HG03521 (cell line): ENCODE results near the gene ADIPOQ.
"Not testable (repeated sequence)": the region's sequence is repeated elsewhere in the genome, so short reads cannot be mapped to it uniquely, and the experiment has no call there.

ENCODE experiments used
- ATAC-seq: cut with Tn5 transposase; IDR thresholded peaks from one replicate; pipeline ENCODE4 v1.9.1; 2021; ENCODE audit warnings: mild to moderate bottlenecking, moderate library complexity; ENCODE audit not compliant: unreplicated experiment

The ADIPOQ gene

GRCh38 chr3:186826410-186826975, 16.0 kb upstream of the ADIPOQ start:
- ATAC-seq, result no peak

GRCh38 chr3:186826976-186827857, 15.3 kb upstream of the ADIPOQ start:
- peak; percentile 89 for ATAC-seq

- no peak for ATAC-seq
These were observed 14.2 kb upstream of the ADIPOQ start for GRCh38 chr3:186828340-186828739.

- ATAC-seq, result no peak
These were observed 10.7 kb upstream of the ADIPOQ start for GRCh38 chr3:186831798-186832197.

GRCh38 chr3:186832276-186832675, 10.2 kb upstream of the ADIPOQ start:
- ATAC-seq, result no peak

GRCh38 chr3:186839874-186840641, 2.5 kb upstream of the ADIPOQ start:
- no peak for ATAC-seq

GRCh38 chr3:186841620-186842019, 890 bp upstream of the ADIPOQ start:
- ATAC-seq, result no peak

GRCh38 chr3:186843039-186843432, 526 bp downstream of the ADIPOQ start:
- ATAC-seq, result no peak

- no peak for ATAC-seq
These were observed 2.4 kb downstream of the ADIPOQ start for GRCh38 chr3:186844908-186845307.

- ATAC-seq, result no peak
These were observed 3.2 kb downstream of the ADIPOQ start for GRCh38 chr3:186845756-186846155.

- no peak for ATAC-seq
These were observed 4.9 kb downstream of the ADIPOQ start for GRCh38 chr3:186847437-186847836.

GRCh38 chr3:186849374-186849975, 7.0 kb downstream of the ADIPOQ start:
- ATAC-seq, result peak; percentile 61

GRCh38 chr3:186851835-186852234, 9.3 kb downstream of the ADIPOQ start:
- ATAC-seq, result not testable (repeated sequence)

- ATAC-seq, result no peak
These were observed 10.5 kb downstream of the ADIPOQ start for GRCh38 chr3:186852994-186853393.

- no peak for ATAC-seq
These were observed 11.6 kb downstream of the ADIPOQ start for GRCh38 chr3:186854146-186854545.

GRCh38 chr3:186854954-186855353, 12.4 kb downstream of the ADIPOQ start:
- ATAC-seq, result no peak

- no peak for ATAC-seq
These were observed 15.2 kb downstream of the ADIPOQ start for GRCh38 chr3:186857743-186858142.

- not testable (repeated sequence) for ATAC-seq
These were observed 22.8 kb downstream of the ADIPOQ start for GRCh38 chr3:186865215-186865853.

- not testable (repeated sequence) for ATAC-seq
These were observed 23.6 kb downstream of the ADIPOQ start for GRCh38 chr3:186866095-186866494.

GRCh38 chr3:186869253-186870100, 27.0 kb downstream of the ADIPOQ start:
- ATAC-seq, result no peak
